GM12865 (cell line): Measurements from ENCODE around the gene ACAD9.

ENCODE experiments used
- DNase-seq: peaks from one replicate; pipeline ENCODE4 v3.0.0; 2010; ENCODE audit warnings: low read depth
- H3K4me3 ChIP-seq: 2 replicates; pipeline ENCODE4 v1.5.1; 2011; ENCODE audit warnings: mild to moderate bottlenecking, low read depth, low read length, control low read depth
- CTCF ChIP-seq: IDR thresholded peaks from 2 replicates; pipeline ENCODE4 v1.5.1; 2011; ENCODE audit warnings: low read length, control low read depth, low read depth, inconsistent platforms; ENCODE audit not compliant: insufficient read depth; ENCODE audit errors: missing control alignments

The ACAD9 gene

DNA sequence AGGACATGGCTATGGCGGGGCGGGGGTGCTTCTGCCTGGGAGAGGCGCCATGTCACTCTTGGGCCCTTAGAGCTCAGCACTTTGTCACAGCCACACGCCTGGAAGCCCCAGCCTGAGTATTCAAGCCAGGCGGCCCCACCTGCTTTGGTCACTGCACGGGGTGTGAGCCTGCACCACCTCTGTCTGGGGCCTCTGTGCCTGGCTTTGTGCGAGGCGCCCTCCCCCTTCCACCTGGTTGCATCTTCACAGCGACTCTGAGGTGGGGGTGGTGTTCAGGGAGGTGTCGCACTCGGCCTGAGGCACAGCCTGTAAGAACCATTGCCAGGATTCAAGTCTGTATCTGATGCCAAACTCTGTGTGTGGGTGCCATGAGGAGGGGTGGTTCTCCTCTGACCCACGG lies 24.1 kb downstream of the ACAD9 start:
- no peak for TF ChIP-seq CTCF
- DNase-seq = no peak
- H3K4me3 ChIP-seq = no peak overlapping the region

DNA sequence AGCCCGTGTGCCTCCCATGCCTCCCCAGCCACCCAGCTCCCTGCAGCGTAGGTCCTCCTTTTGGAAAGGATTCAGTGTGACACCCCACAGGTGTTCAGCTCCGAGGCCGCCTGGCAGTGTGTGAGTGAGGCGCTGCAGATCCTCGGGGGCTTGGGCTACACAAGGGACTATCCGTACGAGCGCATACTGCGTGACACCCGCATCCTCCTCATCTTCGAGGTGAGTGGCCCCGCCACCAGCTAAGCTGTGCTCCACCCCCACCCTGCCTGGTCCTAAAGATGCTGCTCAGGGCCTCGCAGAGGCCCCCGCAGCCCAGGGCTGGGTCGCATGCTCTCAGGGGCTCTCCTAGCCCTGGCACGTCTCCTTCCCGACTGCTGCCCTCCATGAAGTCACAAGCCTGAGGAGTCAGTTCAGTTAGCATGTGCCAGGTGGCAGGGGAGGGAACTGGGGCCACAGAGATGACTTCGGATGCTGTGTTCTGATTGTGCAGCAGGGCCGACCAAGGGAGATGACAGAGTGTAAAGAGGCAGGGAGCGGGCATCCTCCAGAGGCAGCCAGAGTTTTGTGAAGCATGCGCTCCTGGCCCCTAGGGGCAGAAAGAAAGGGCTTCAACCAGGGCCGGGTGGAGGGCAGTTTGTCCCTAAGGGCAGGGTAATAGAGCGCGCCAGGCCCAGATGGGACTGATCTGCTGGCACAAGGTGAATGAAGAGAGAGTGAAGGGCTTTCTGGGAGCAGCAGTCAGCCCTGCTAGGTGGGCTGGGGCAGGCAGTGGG lies 26.8 kb downstream of the ACAD9 start:
- DNase-seq = no peak
- no peak for TF ChIP-seq CTCF
- H3K4me3 ChIP-seq = no peak overlapping the region

GRCh38 chr3:128906804-128907525 lies 27.5 kb downstream of the ACAD9 start:
- H3K4me3 ChIP-seq = no peak overlapping the region
- TF ChIP-seq CTCF = no peak
- DNase-seq = no peak

DNA sequence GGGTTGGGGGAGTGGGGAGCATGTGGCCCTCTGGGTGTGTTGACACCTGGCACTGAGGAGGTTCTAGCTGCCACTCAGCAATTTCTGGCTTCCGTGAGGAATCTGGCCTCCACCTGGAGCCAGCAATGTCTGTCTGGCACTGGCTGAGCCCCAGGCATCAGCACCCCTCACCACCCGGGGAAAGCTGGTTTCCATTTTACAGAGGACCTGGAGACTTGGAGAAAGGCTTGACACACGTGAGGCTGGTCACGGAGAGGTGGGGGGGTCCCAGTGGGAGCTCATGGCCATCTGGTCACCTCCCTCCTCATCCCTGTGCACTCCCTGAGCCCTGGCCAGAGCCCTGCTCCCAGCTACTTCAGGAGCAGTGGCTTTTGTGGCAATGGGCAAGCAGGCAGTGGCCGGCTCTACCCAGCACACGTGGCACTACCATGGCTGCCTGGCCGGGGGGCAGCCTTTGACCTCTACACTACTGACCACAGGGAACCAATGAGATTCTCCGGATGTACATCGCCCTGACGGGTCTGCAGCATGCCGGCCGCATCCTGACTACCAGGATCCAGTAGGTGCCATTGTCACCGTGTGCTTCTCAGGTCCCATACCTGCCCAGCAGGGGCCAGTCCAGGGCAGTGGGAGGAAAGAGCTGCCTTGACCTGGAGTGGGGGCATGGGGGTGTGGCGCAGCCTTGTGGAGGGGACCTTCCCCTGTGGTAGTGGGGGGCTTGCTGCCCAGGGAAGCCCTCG lies 28.5 kb downstream of the ACAD9 start:
- no peak overlapping the region for H3K4me3 ChIP-seq
- no peak for DNase-seq
- TF ChIP-seq CTCF = no peak

DNA sequence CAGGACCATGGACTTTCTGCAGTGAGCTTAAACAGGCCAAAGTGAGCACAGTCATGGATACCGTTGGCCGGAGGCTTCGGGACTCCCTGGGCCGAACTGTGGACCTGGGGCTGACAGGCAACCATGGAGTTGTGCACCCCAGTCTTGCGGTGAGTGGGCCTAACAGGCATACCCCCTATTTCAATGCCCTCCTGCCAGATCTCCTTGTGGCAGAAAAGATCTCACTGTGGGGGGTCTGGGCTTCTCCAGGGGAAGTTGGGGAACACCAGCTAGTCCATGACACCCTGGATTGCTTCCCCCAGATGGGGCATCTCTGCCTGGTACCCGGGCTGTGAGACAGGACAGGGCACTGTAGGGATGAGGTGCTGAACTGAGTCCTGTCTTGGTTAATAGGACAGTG lies 29.5 kb downstream of the ACAD9 start:
- no peak for TF ChIP-seq CTCF
- no peak for DNase-seq

GRCh38 chr3:128910006-128910405 lies 30.6 kb downstream of the ACAD9 start:
- no peak overlapping the region for H3K4me3 ChIP-seq
- DNase-seq = no peak
- TF ChIP-seq CTCF = no peak

More for the DNA sequence above, 29.5 kb downstream of the ACAD9 start:
- H3K4me3 ChIP-seq = no peak overlapping the region
